OCI-LY7 (cell line): ENCODE measurements around the gene KCNMA1. TPM values are rescaled to one million over a fixed set of nuclear protein-coding genes. Genes with fewer than 3 reads are reported as not detected.

Experiments
- BruUV-seq: library from RNA; stranded (reverse); fragments of 400-500 nt; replicated peaks from 2 replicates; lab custom pipeline; 2021; lab: Mats Ljungman, UMichigan
- CTCF ChIA-PET: fragments of 300-600 bp; sonication (Branson Sonifier 250); formaldehyde crosslinking; loops from one replicate; lab custom pipeline; 2022; ENCODE audit warnings: antibody characterized with exemption; ENCODE audit not compliant: unreplicated experiment; lab: Charles Lee
- POLR2A ChIA-PET: fragments of 300-600 bp; sonication (Branson Sonifier 250); formaldehyde crosslinking; loops from one replicate; lab custom pipeline; 2022; ENCODE audit warnings: antibody characterized with exemption; lab: Charles Lee
- DNase-seq: peaks from one replicate; pipeline ENCODE4 v3.0.0-alpha.2; 2015; ENCODE audit warnings: low spot score
- H2AFZ ChIP-seq: fragments of 200-600 bp; sonication (generic), shearing (Covaris generic); 2 replicates; pipeline ENCODE4 v1.6.1; 2014; ENCODE audit warnings: mild to moderate bottlenecking, antibody characterized with exemption, low read length, moderate library complexity
- H3K27ac ChIP-seq: fragments of 200-600 bp; sonication (generic); 2 replicates; pipeline ENCODE4 v1.5.1; 2014; ENCODE audit warnings: mixed run types, low read depth, mild to moderate bottlenecking, moderate library complexity, low read length, inconsistent platforms; ENCODE audit not compliant: poor library complexity, severe bottlenecking
- H3K36me3 ChIP-seq: fragments of 200-600 bp; sonication (generic); 2 replicates; pipeline ENCODE4 v1.6.1; 2014; ENCODE audit warnings: mild to moderate bottlenecking, antibody characterized with exemption, low read length, moderate library complexity, mixed read lengths; ENCODE audit not compliant: insufficient read depth
- H3K4me1 ChIP-seq: fragments of 200-600 bp; sonication (generic); 2 replicates; pipeline ENCODE4 v1.5.1; 2014; ENCODE audit warnings: mild to moderate bottlenecking, low read length; ENCODE audit not compliant: insufficient read depth, poor library complexity, severe bottlenecking
- H3K4me2 ChIP-seq: fragments of 200-600 bp; sonication (generic); 2 replicates; pipeline ENCODE4 v1.6.1; 2014; ENCODE audit warnings: mild to moderate bottlenecking, low read length
- H3K4me3 ChIP-seq: fragments of 200-600 bp; sonication (generic); 2 replicates; pipeline ENCODE4 v1.5.1; 2014; ENCODE audit warnings: mild to moderate bottlenecking, low read depth, low read length; ENCODE audit not compliant: poor library complexity, severe bottlenecking
- H3K79me2 ChIP-seq: fragments of 200-600 bp; sonication (generic); 2 replicates; pipeline ENCODE4 v1.6.1; 2016; ENCODE audit warnings: low read depth, mild to moderate bottlenecking, low read length, moderate library complexity, mixed read lengths; ENCODE audit not compliant: insufficient read depth
- H3K9me2 ChIP-seq: fragments of 200-600 bp; sonication (generic); 2 replicates; pipeline ENCODE4 v1.6.1; 2016; ENCODE audit warnings: mild to moderate bottlenecking, low read length, mixed read lengths; ENCODE audit not compliant: insufficient read depth
- H3K9me3 ChIP-seq: fragments of 200-600 bp; sonication (generic); 2 replicates; pipeline ENCODE4 v1.6.1; 2014; ENCODE audit warnings: mild to moderate bottlenecking, mixed run types, low read length, mixed read lengths
- H4K20me1 ChIP-seq: fragments of 200-600 bp; sonication (generic); 2 replicates; pipeline ENCODE4 v1.6.1; 2014; ENCODE audit warnings: mild to moderate bottlenecking, antibody characterized with exemption, low read length, moderate library complexity, mixed read lengths; ENCODE audit not compliant: insufficient read depth
- EZH2phosphoT487 ChIP-seq: fragments of 200-600 bp; sonication (generic); IDR thresholded peaks from 2 replicates; pipeline ENCODE4 v1.6.1; 2018; ENCODE audit warnings: low read depth, borderline replicate concordance, mild to moderate bottlenecking, mixed run types, antibody characterized with exemption, low read length, moderate library complexity, mixed read lengths
- intact Hi-C: fragments of 100-400 bp; cut with micrococcal nuclease; formaldehyde crosslinking; loops from one replicate; pipeline ENCODE4 v1.10.0; 2022; ENCODE audit not compliant: unreplicated experiment
- total RNA-seq, 2 experiments: library from RNA; depleted of rRNA in 1 of 2; stranded (reverse); fragments of >200 nt in 1 of 2; shearing (Covaris generic) in 1 of 2; gene quantifications; 2 replicates each; pipeline ENCODE4 v1.2.3, GENCODE V29; 2014 to 2022
- TF ChIP-seq, protein P1 (sequence below): fragments of 200-600 bp; sonication (generic); conservative IDR thresholded peaks from 2 replicates; pipeline ENCODE4 v1.5.1; 2014; ENCODE audit warnings: mild to moderate bottlenecking, antibody characterized with exemption, low read length, moderate library complexity, mixed read lengths

The KCNMA1 gene
- total RNA-seq, 2 experiments from 2014 or later = not detected

DNA sequence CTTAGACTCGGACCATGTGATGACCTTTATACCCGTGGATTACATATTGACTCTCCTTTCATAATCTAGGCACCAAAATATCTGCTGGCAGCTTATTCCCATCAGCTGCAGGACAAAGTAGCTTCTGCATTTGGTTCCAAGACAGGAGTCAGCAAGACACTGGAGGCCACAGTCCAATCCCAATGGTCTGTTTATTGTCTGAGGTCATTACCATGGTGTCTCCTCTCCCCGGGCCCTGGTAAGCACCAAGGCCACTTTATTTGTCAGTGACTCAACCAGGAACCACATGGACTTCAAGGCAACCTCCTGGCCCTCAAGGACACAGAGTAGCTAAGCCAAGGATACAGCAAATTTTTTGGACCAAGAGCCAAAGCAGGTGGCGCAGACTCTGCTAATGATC is 36.1 kb downstream of the KCNMA1 start:
- Histone ChIP-seq H3K4me1 (no peaks in the 10 kb centered on the region), H3K9me3 (no peaks in the 10 kb centered on the region), H3K36me3 (no peaks in the 10 kb centered on the region), H3K9me2 (no peaks in the 10 kb centered on the region), H3K79me2 (no peaks in the 10 kb centered on the region), H3K27ac (no peak overlapping the region), H2AFZ (no peak overlapping the region), H3K4me3 (no peak overlapping the region), H4K20me1 (no peaks in the 10 kb centered on the region), H3K4me2 (no peak overlapping the region)
- CTCF ChIA-PET = no interaction called here
- POLR2A ChIA-PET = no interaction called here
- BruUV-seq = no TSS peak
- no peak for DNase-seq
- intact Hi-C loops = no loop called here
- TF ChIP-seq EZH2phosphoT487 = no peak
- TF ChIP-seq, protein P1, sequence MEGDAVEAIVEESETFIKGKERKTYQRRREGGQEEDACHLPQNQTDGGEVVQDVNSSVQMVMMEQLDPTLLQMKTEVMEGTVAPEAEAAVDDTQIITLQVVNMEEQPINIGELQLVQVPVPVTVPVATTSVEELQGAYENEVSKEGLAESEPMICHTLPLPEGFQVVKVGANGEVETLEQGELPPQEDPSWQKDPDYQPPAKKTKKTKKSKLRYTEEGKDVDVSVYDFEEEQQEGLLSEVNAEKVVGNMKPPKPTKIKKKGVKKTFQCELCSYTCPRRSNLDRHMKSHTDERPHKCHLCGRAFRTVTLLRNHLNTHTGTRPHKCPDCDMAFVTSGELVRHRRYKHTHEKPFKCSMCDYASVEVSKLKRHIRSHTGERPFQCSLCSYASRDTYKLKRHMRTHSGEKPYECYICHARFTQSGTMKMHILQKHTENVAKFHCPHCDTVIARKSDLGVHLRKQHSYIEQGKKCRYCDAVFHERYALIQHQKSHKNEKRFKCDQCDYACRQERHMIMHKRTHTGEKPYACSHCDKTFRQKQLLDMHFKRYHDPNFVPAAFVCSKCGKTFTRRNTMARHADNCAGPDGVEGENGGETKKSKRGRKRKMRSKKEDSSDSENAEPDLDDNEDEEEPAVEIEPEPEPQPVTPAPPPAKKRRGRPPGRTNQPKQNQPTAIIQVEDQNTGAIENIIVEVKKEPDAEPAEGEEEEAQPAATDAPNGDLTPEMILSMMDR = no peak

DNA sequence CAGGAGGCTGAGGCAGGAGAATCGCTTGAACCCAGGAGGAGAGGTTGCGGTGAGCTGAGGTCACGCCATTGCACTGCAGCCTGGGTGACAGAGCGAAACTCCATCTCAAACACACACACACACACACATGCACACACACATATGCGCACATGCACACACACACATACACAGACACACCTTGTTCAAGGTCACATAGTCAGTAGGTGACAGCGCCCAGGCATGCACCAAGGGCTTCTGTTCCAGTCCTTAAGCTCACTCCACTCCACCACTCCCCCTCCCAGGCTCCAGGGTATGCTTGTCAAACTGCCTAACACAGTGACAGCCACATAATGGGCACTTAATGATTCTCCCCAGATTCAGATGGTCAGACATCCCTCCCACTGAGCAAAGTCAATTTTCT is 37.0 kb downstream of the KCNMA1 start:
- H3K9me3 ChIP-seq = no peaks in the 10 kb centered on the region
- BruUV-seq = no TSS peak
- no peaks in the 10 kb centered on the region for H4K20me1 ChIP-seq
- DNase-seq = no peak
- no peak overlapping the region for H2AFZ ChIP-seq
- H3K36me3 ChIP-seq = no peaks in the 10 kb centered on the region
- TF ChIP-seq, protein P1 = no peak
- TF ChIP-seq EZH2phosphoT487 = no peak
- H3K4me3 ChIP-seq = no peak overlapping the region
- POLR2A ChIA-PET = no interaction called here
- intact Hi-C loops = no loop called here
- CTCF ChIA-PET = no interaction called here
- H3K9me2 ChIP-seq = no peaks in the 10 kb centered on the region
- H3K79me2 ChIP-seq = no peaks in the 10 kb centered on the region
- no peak overlapping the region for H3K4me2 ChIP-seq
- H3K4me1 ChIP-seq = no peaks in the 10 kb centered on the region
- H3K27ac ChIP-seq = no peak overlapping the region

DNA sequence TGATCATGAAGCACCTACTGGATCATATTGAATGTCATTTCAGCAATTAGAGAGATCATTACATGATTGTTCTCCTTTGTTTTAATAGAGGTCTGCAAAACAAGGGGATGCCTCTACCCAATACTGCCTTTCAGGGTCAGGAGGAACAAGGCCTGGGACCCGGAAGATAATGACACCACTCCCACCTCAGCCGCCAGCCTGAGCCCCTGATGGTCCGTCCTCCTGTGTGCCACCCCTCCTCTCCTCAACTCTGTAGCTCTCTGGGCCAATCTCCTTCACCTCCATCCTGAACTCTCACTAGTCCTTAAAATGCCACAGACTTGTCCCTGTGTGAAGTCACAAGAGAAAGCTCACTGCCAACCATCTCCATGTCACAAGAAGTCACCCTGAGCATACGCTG is 38.0 kb downstream of the KCNMA1 start:
- H3K79me2 ChIP-seq = no peaks in the 10 kb centered on the region
- CTCF ChIA-PET = no interaction called here
- H3K4me3 ChIP-seq = no peak overlapping the region
- H3K9me2 ChIP-seq = no peaks in the 10 kb centered on the region
- POLR2A ChIA-PET = no interaction called here
- no peak for DNase-seq
- H3K4me2 ChIP-seq = no peak overlapping the region
- no peak for TF ChIP-seq EZH2phosphoT487
- TF ChIP-seq, protein P1 = no peak
- no peak overlapping the region for H2AFZ ChIP-seq
- no peaks in the 10 kb centered on the region for H3K4me1 ChIP-seq
- H3K36me3 ChIP-seq = no peaks in the 10 kb centered on the region
- intact Hi-C loops = no loop called here
- no peak overlapping the region for H3K27ac ChIP-seq
- no peaks in the 10 kb centered on the region for H3K9me3 ChIP-seq
- BruUV-seq = no TSS peak
- no peaks in the 10 kb centered on the region for H4K20me1 ChIP-seq
